GM12878 (cell line): Measurements from ENCODE around the gene SLC6A11. TPM values are rescaled to one million over a fixed set of nuclear protein-coding genes. Genes with fewer than 3 reads are reported as not detected.

Experiments used
- ATAC-seq: fragments of 200-7000 bp; cut with Tn5 transposase; 3 replicates; pipeline ENCODE4 v1.9.1; 2020; ENCODE audit warnings: mild to moderate bottlenecking, moderate library complexity
- BruUV-seq: library from RNA; stranded (reverse); fragments of 400-500 nt; replicated peaks from 2 replicates; lab custom pipeline; 2021; lab: Mats Ljungman, UMichigan
- CTCF ChIA-PET: fragments of 300-600 bp; sonication (Branson Sonifier 250); formaldehyde crosslinking; extraction: SDS; loops from one replicate; lab custom pipeline; 2021; ENCODE audit warnings: inconsistent platforms; lab: Yijun Ruan, JAX
- POLR2A ChIA-PET: fragments of 350-600 bp; formaldehyde crosslinking; extraction: SDS; loops from one replicate; lab custom pipeline; 2021; ENCODE audit warnings: inconsistent platforms; lab: Charles Lee
- RAD21 ChIA-PET: fragments of 300-600 bp; sonication (Branson Sonifier 250); formaldehyde crosslinking; loops from one replicate; lab custom pipeline; 2023; ENCODE audit warnings: antibody characterized with exemption; ENCODE audit not compliant: unreplicated experiment; lab: Charles Lee
- SMC1A ChIA-PET: fragments of 300-600 bp; sonication (Branson Sonifier 250); formaldehyde crosslinking; loops from one replicate; lab custom pipeline; 2023; ENCODE audit not compliant: unreplicated experiment, uncharacterized antibody; lab: Charles Lee
- DNase-seq: peaks from one replicate; pipeline ENCODE4 v3.0.0-alpha.2; 2011; ENCODE audit warnings: low read depth, low spot score
- FAIRE-seq: peaks from 3 replicates; lab custom pipeline; 2011; peaks lifted over from hg19 to GRCh38; lab: Jason Lieb, UNC
- H2AFZ ChIP-seq: 2 replicates; pipeline ENCODE4 v1.6.0; 2011; ENCODE audit warnings: low read depth, low read length, control low read depth; ENCODE audit not compliant: control insufficient read depth
- H3K27ac ChIP-seq: 2 replicates; pipeline ENCODE4 v1.5.1; 2011; ENCODE audit warnings: control low read depth; ENCODE audit not compliant: control insufficient read depth, insufficient read depth
- H3K27me3 ChIP-seq, 2 experiments: replicated peaks in 1 of 2; 2 replicates each; pipeline versions ENCODE4 v1.6.0 to v1.6.1; 2011; ENCODE audit warnings: low read length in 1 of 2; ENCODE audit not compliant: control insufficient read depth in 2 of 2, insufficient read depth in 2 of 2
- H3K36me3 ChIP-seq, 2 experiments: 2 replicates each; pipeline ENCODE4 v1.5.1; 2011; ENCODE audit warnings: low read length in 1 of 2; ENCODE audit not compliant: control insufficient read depth in 2 of 2, insufficient read depth in 2 of 2
- H3K4me1 ChIP-seq: 2 replicates; pipeline ENCODE4 v1.6.1; 2011; ENCODE audit warnings: mild to moderate bottlenecking, low read length, moderate library complexity, mixed read lengths; ENCODE audit not compliant: control insufficient read depth, insufficient read depth
- H3K4me2 ChIP-seq: 2 replicates; pipeline ENCODE4 v1.6.0; 2011; ENCODE audit warnings: control low read depth; ENCODE audit not compliant: control insufficient read depth, insufficient read depth
- H3K4me3 ChIP-seq: fragments of 200-600 bp; sonication (generic); 2 replicates; pipeline ENCODE4 v1.5.1; 2016
- H3K79me2 ChIP-seq: 2 replicates; pipeline ENCODE4 v1.6.0; 2011; ENCODE audit warnings: low read length; ENCODE audit not compliant: control insufficient read depth, insufficient read depth
- H3K9ac ChIP-seq: 2 replicates; pipeline ENCODE4 v1.8.0; 2011; ENCODE audit warnings: low read length, control low read depth, mixed read lengths; ENCODE audit not compliant: control insufficient read depth, insufficient read depth
- H3K9me3 ChIP-seq: replicated peaks from 3 replicates; pipeline ENCODE4 v1.5.1; 2011; ENCODE audit warnings: mild to moderate bottlenecking, low read length; ENCODE audit not compliant: control insufficient read depth, insufficient read depth
- H4K20me1 ChIP-seq: 2 replicates; pipeline ENCODE4 v1.6.0; 2011; ENCODE audit not compliant: control insufficient read depth, insufficient read depth
- ELK1 ChIP-seq: IDR thresholded peaks from 2 replicates; pipeline ENCODE4 v1.6.1; 2012; ENCODE audit warnings: low read depth, low read length, improper control_type of control experiment
- FOS ChIP-seq: IDR thresholded peaks from 3 replicates; pipeline ENCODE4 v1.6.1; 2011; ENCODE audit warnings: borderline replicate concordance; ENCODE audit not compliant: insufficient read length; ENCODE audit errors: extremely low read depth
- MTA3 ChIP-seq: IDR thresholded peaks from 2 replicates; pipeline ENCODE4 v1.6.1; 2012; ENCODE audit warnings: low read length, inconsistent platforms, borderline replicate concordance
- MYC ChIP-seq: IDR thresholded peaks from 2 replicates; pipeline ENCODE4 v1.6.1; 2011; ENCODE audit warnings: mild to moderate bottlenecking, low read length, moderate library complexity, inconsistent platforms; ENCODE audit not compliant: insufficient read depth, insufficient replicate concordance, insufficient read length, severe bottlenecking
- NKRF ChIP-seq: fragments of 450-650 bp; conservative IDR thresholded peaks from 2 replicates; pipeline ENCODE4 v1.6.1; 2017; ENCODE audit warnings: mild to moderate bottlenecking, moderate library complexity
- POLR2A ChIP-seq: IDR thresholded peaks from 2 replicates; pipeline ENCODE4 v1.6.1; 2011; ENCODE audit warnings: low read depth, mild to moderate bottlenecking, low read length
- SP1 ChIP-seq: IDR thresholded peaks from one replicate; pipeline ENCODE4 v1.6.1; 2011; ENCODE audit warnings: low read depth, low read length
- SPI1 ChIP-seq: IDR thresholded peaks from 2 replicates; pipeline ENCODE4 v1.6.1; 2011; ENCODE audit warnings: low read depth, mild to moderate bottlenecking, low read length, moderate library complexity, borderline replicate concordance; ENCODE audit not compliant: insufficient read depth
- USF1 ChIP-seq: IDR thresholded peaks from 2 replicates; pipeline ENCODE4 v1.6.1; 2011; ENCODE audit warnings: borderline replicate concordance, low read depth, mild to moderate bottlenecking, moderate library complexity, mixed read lengths, low read length; ENCODE audit not compliant: insufficient read depth; ENCODE audit errors: extremely low read length
- ZBTB33 ChIP-seq: fragments of 450-650 bp; IDR thresholded peaks from 2 replicates; pipeline ENCODE4 v1.6.1; 2017; ENCODE audit warnings: mild to moderate bottlenecking
- ZNF24 ChIP-seq: fragments of 450-650 bp; IDR thresholded peaks from 2 replicates; pipeline ENCODE4 v1.6.1; 2017; ENCODE audit warnings: antibody characterized with exemption, mild to moderate bottlenecking
- WGBS: methylation state at CpG from one replicate; pipeline ENCODE4 v1.1.6; 2016; ENCODE audit warnings: low lambda C conversion rate; ENCODE audit not compliant: insufficient replicate concordance, insufficient coverage; ENCODE audit errors: missing lambda C conversion rate; 5-methylcytosine and 5-hydroxymethylcytosine counted together
- in situ Hi-C: fragments of 300-500 bp; cut with MboI; formaldehyde crosslinking; loops from 9 replicates; pipeline ENCODE4 v1.14.3; 2018; ENCODE audit warnings: mixed read lengths
- intact Hi-C: fragments of 100-400 bp; cut with micrococcal nuclease; formaldehyde crosslinking; loops from one replicate; pipeline ENCODE4 v1.14.2; 2022; ENCODE audit not compliant: unreplicated experiment
- polyA plus RNA-seq, 11 experiments: library from polyadenylated mRNA; depleted of rRNA in 4 of 11; unstranded in 6 of 11; stranded (reverse) in 5 of 11; fragments of >200 nt; fragmentation: Nextera tagmentation in 4 of 11; fragmentation: Illumina TruSeq in 1 of 11; extraction: Ambion mirVana in 4 of 11; extraction: Trizol in 1 of 11; gene quantifications; 1 replicate in 1 of 11; 2 replicates in 10 of 11; pipeline versions ENCODE4 v1.2.1 to v1.2.3, GENCODE V29; 2011 to 2016; ENCODE audit warnings: inconsistent platforms in 2 of 11, missing spikeins in 2 of 11, low read depth in 1 of 11
- total RNA-seq, 4 experiments: library from RNA; depleted of rRNA in 3 of 4; stranded (reverse); fragments of >200 nt in 3 of 4; fragmentation: Illumina TruSeq in 1 of 4; extraction: Trizol in 1 of 4; gene quantifications; 2 replicates each; pipeline versions ENCODE4 v1.2.1 to v1.2.3, GENCODE V29; 2013 to 2021

The SLC6A11 gene
- total and polyA plus RNA-seq, 10 of the 15 experiments (the other 5 are each of a cell fraction or from before 2014, with no cell fraction given) = not detected

GRCh38 chr3:10890665-10891064 is 74.6 kb downstream of the SLC6A11 start:
- CTCF ChIA-PET = no interaction called here
- no peak overlapping the region for H3K9ac ChIP-seq
- WGBS = 0% methylated on average over 1 of the region's 1 CpG
- SMC1A ChIA-PET = no interaction called here
- intact Hi-C loops (no loop called here), in situ Hi-C loops (no loop called here)
- no peaks in the 10 kb centered on the region for H4K20me1 ChIP-seq
- RAD21 ChIA-PET = no interaction called here
- H3K79me2 ChIP-seq = no peaks in the 10 kb centered on the region
- FAIRE-seq (no peak), DNase-seq (no peak), ATAC-seq (no peak)
- POLR2A ChIA-PET = no interaction called here
- no peak overlapping the region for H3K4me2 ChIP-seq
- no peak overlapping the region for H3K4me3 ChIP-seq
- no peak for TF ChIP-seq FOS
- no peak for TF ChIP-seq ELK1
- no peak for TF ChIP-seq MTA3
- TF ChIP-seq ZBTB33 = no peak
- TF ChIP-seq ZNF24 = no peak
- TF ChIP-seq POLR2A = no peak
- no peak for TF ChIP-seq SP1
- no peak for TF ChIP-seq SPI1
- no peak for TF ChIP-seq MYC
- TF ChIP-seq USF1 = no peak
- TF ChIP-seq NKRF = no peak
- no peaks in the 10 kb centered on the region for H3K27me3 ChIP-seq
- H3K27ac ChIP-seq = no peak overlapping the region
- no peaks in the 10 kb centered on the region; the same call in 2 of the 3 replicates for H3K9me3 ChIP-seq
- H2AFZ ChIP-seq = no peak overlapping the region
- no peaks in the 10 kb centered on the region for H3K36me3 ChIP-seq
- no peaks in the 10 kb centered on the region for H3K4me1 ChIP-seq
- BruUV-seq = no TSS peak
